SK-N-SH treated with all-trans-retinoic acid at 6 μM for 48 hours (cell line): ENCODE data around the gene CCKAR.

Experiments
- ATAC-seq: fragments of 200-7000 bp; cut with Tn5 transposase; 3 replicates; pipeline ENCODE4 v1.9.1; 2020; ENCODE audit warnings: mild to moderate bottlenecking, moderate library complexity
- BACH2 ChIP-seq: fragments of 250-450 bp; sonication (Bioruptor Pico); IDR thresholded peaks from 2 replicates; pipeline ENCODE4 v1.9.0; 2021; ENCODE audit warnings: mild to moderate bottlenecking, borderline replicate concordance
- CSDC2 ChIP-seq: fragments of 250-450 bp; sonication (Bioruptor Pico); IDR thresholded peaks from 2 replicates; pipeline ENCODE4 v1.5.0; 2020; ENCODE audit warnings: mild to moderate bottlenecking, moderate library complexity
- GLIS3 ChIP-seq: fragments of 250-450 bp; sonication (Bioruptor Pico); IDR thresholded peaks from 2 replicates; pipeline ENCODE4 v1.5.0; 2020; ENCODE audit warnings: mild to moderate bottlenecking, moderate library complexity
- ISL1 ChIP-seq: fragments of 250-450 bp; sonication (Bioruptor Pico); IDR thresholded peaks from 2 replicates; pipeline ENCODE4 v2.1.2; 2022; ENCODE audit warnings: mild to moderate bottlenecking, moderate library complexity
- PPARA ChIP-seq: fragments of 250-450 bp; sonication (Bioruptor Pico); IDR thresholded peaks from 2 replicates; pipeline ENCODE4 v1.5.0; 2020; ENCODE audit warnings: mild to moderate bottlenecking, borderline replicate concordance
- SNAI2 ChIP-seq: fragments of 250-450 bp; sonication (Bioruptor Pico); IDR thresholded peaks from 2 replicates; pipeline ENCODE4 v1.5.0; 2020; ENCODE audit warnings: mild to moderate bottlenecking, moderate library complexity
- TCF4 ChIP-seq: fragments of 250-450 bp; sonication (Bioruptor Pico); IDR thresholded peaks from 2 replicates; pipeline ENCODE4 v1.8.0; 2021; ENCODE audit warnings: mild to moderate bottlenecking, moderate library complexity, borderline replicate concordance
- TOX ChIP-seq: fragments of 250-450 bp; sonication (Bioruptor Pico); IDR thresholded peaks from 2 replicates; pipeline ENCODE4 v1.8.0; 2021; ENCODE audit warnings: mild to moderate bottlenecking, moderate library complexity, borderline replicate concordance
- ZC3H10 ChIP-seq: fragments of 250-450 bp; sonication (Bioruptor Pico); IDR thresholded peaks from 2 replicates; pipeline ENCODE4 v1.5.1; 2021; ENCODE audit warnings: mild to moderate bottlenecking, moderate library complexity
- ZNF565 ChIP-seq: fragments of 450-650 bp; formaldehyde crosslinking; conservative IDR thresholded peaks from 2 replicates; pipeline ENCODE4 v1.5.0; 2020; ENCODE audit warnings: low read depth, mild to moderate bottlenecking, moderate library complexity
- ZNF70 ChIP-seq: fragments of 450-650 bp; formaldehyde crosslinking; IDR thresholded peaks from 2 replicates; pipeline ENCODE4 v1.5.0; 2020; ENCODE audit warnings: mild to moderate bottlenecking, moderate library complexity
- ZNF8 ChIP-seq: fragments of 450-650 bp; formaldehyde crosslinking; IDR thresholded peaks from 2 replicates; pipeline ENCODE4 v1.5.0; 2020; ENCODE audit warnings: mild to moderate bottlenecking, moderate library complexity
- TF ChIP-seq, protein P1 (sequence below): fragments of 250-450 bp; sonication (Bioruptor Pico); IDR thresholded peaks from 2 replicates; pipeline ENCODE4 v1.8.0; 2020; ENCODE audit warnings: mild to moderate bottlenecking, moderate library complexity, borderline replicate concordance
- TF ChIP-seq, protein P2 (sequence below): fragments of 250-450 bp; sonication (Bioruptor Pico); IDR thresholded peaks from 2 replicates; pipeline ENCODE4 v1.5.0; 2020; ENCODE audit warnings: mild to moderate bottlenecking, moderate library complexity
- TF ChIP-seq, protein P3 (sequence below): fragments of 250-450 bp; sonication (Bioruptor Pico); IDR thresholded peaks from 2 replicates; pipeline ENCODE4 v1.5.1; 2021; ENCODE audit warnings: mild to moderate bottlenecking, moderate library complexity
- TF ChIP-seq, protein P4 (sequence below): fragments of 250-450 bp; sonication (Bioruptor Pico); IDR thresholded peaks from 2 replicates; pipeline ENCODE4 v1.8.0; 2021; ENCODE audit warnings: low read depth, mild to moderate bottlenecking, moderate library complexity, borderline replicate concordance
- TF ChIP-seq, protein P5 (sequence below): fragments of 250-450 bp; sonication (Bioruptor Pico); IDR thresholded peaks from 2 replicates; pipeline ENCODE4 v1.5.1; 2020; ENCODE audit warnings: low read depth, mild to moderate bottlenecking, moderate library complexity

Gene CCKAR

DNA sequence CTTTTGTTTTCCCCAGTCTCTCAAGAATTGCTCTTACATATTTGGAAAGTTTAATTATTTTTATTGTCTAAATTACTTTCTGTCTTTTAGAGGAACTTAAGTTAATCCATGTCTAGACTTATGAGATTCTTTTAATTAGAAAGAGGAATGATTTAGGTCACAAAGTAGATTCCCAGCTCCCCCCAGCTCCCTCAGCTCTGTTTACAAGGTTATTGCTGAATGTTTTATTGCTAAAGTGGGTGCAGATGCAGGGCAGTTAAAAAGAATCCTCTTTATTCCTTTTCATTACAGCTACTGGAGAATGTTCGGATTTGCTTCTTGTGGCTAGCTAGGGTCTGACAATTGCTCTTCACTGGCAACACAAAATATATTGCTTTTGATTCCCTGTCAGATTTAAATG lies 33.7 kb upstream of the CCKAR start:
- ATAC-seq = no peak
- TF ChIP-seq, protein P1, sequence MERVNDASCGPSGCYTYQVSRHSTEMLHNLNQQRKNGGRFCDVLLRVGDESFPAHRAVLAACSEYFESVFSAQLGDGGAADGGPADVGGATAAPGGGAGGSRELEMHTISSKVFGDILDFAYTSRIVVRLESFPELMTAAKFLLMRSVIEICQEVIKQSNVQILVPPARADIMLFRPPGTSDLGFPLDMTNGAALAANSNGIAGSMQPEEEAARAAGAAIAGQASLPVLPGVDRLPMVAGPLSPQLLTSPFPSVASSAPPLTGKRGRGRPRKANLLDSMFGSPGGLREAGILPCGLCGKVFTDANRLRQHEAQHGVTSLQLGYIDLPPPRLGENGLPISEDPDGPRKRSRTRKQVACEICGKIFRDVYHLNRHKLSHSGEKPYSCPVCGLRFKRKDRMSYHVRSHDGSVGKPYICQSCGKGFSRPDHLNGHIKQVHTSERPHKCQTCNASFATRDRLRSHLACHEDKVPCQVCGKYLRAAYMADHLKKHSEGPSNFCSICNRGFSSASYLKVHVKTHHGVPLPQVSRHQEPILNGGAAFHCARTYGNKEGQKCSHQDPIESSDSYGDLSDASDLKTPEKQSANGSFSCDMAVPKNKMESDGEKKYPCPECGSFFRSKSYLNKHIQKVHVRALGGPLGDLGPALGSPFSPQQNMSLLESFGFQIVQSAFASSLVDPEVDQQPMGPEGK (CRISPR knock-in tag) = no peak
- peak; percentile 57; the same call in 1 of the 2 replicates for TF ChIP-seq ZC3H10 (CRISPR knock-in tag)

DNA sequence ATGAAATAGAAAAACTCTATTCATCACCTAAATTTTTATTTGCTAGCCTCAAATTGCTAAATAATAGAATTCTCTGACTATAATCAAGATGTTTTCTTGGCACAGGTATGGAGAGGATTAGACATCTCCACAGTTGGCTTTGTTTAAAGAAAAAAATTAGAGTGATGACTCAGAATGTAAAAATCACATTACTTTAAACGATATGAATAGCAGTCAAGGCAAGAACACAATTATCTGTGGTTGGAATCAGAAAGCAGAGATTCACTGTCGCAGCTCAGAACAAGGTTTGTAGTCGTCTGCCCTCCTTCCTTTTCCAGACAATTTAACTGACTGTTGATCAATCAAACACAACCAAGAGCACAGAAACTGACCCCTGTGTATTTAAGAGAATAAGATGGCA lies 32.2 kb upstream of the CCKAR start:
- peak; percentile 88 for ATAC-seq

DNA sequence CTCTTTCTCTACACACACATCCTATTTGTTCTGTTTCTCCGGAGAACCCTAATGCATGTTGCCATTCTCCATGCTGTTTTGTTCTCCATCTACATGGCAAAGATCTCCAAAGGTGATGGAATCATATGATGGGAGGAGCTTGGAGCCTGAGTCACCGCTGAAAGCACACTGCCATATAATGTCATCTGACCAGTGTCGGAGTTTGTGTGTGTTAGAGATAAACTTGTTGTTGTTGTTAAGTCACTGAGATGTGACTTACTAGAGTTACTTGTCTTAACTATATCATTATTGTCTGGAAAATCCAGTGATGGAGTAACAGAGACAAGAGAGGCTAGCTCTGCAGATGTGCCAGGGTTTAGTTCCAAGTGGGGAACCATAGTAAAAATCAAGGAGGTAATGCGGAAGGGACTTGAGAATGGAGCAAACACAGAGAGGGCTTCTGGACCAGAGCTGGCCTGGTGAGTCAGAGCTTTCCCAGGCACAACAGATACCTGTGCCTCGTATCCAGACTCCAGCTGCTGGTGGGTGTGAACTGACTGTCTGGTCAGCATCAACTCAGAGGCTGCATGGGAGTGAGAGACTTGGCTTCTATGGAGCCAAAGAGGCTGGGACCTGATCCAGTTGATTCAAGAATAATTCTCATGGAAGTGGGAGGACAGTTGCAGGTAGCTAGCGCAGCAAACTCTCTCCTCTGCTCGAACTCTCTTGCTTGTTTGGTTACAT lies 30.6 kb upstream of the CCKAR start:
- peak; percentile 29; the same call in 1 of the 3 replicates for ATAC-seq
- TF ChIP-seq, protein P2, sequence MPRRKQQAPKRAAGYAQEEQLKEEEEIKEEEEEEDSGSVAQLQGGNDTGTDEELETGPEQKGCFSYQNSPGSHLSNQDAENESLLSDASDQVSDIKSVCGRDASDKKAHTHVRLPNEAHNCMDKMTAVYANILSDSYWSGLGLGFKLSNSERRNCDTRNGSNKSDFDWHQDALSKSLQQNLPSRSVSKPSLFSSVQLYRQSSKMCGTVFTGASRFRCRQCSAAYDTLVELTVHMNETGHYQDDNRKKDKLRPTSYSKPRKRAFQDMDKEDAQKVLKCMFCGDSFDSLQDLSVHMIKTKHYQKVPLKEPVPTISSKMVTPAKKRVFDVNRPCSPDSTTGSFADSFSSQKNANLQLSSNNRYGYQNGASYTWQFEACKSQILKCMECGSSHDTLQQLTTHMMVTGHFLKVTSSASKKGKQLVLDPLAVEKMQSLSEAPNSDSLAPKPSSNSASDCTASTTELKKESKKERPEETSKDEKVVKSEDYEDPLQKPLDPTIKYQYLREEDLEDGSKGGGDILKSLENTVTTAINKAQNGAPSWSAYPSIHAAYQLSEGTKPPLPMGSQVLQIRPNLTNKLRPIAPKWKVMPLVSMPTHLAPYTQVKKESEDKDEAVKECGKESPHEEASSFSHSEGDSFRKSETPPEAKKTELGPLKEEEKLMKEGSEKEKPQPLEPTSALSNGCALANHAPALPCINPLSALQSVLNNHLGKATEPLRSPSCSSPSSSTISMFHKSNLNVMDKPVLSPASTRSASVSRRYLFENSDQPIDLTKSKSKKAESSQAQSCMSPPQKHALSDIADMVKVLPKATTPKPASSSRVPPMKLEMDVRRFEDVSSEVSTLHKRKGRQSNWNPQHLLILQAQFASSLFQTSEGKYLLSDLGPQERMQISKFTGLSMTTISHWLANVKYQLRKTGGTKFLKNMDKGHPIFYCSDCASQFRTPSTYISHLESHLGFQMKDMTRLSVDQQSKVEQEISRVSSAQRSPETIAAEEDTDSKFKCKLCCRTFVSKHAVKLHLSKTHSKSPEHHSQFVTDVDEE = no peak
- no peak for TF ChIP-seq ZNF8 (CRISPR knock-in tag)
- TF ChIP-seq CSDC2 (CRISPR knock-in tag) = no peak
- no peak for TF ChIP-seq PPARA (CRISPR knock-in tag)
- no peak for TF ChIP-seq GLIS3 (CRISPR knock-in tag)
- TF ChIP-seq ZC3H10 (CRISPR knock-in tag) = no peak
- TF ChIP-seq ZNF565 = no peak
- no peak for TF ChIP-seq BACH2 (CRISPR knock-in tag)
- TF ChIP-seq, protein P1 (CRISPR knock-in tag) = no peak
- no peak for TF ChIP-seq ISL1 (CRISPR knock-in tag)
- TF ChIP-seq, protein P3, sequence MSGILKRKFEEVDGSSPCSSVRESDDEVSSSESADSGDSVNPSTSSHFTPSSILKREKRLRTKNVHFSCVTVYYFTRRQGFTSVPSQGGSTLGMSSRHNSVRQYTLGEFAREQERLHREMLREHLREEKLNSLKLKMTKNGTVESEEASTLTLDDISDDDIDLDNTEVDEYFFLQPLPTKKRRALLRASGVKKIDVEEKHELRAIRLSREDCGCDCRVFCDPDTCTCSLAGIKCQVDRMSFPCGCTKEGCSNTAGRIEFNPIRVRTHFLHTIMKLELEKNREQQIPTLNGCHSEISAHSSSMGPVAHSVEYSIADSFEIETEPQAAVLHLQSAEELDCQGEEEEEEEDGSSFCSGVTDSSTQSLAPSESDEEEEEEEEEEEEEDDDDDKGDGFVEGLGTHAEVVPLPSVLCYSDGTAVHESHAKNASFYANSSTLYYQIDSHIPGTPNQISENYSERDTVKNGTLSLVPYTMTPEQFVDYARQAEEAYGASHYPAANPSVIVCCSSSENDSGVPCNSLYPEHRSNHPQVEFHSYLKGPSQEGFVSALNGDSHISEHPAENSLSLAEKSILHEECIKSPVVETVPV (CRISPR knock-in tag) = no peak

More for the DNA sequence above, 32.2 kb upstream of the CCKAR start:
- TF ChIP-seq ZNF70 (CRISPR knock-in tag) (no peak), TCF4 (CRISPR knock-in tag) (no peak), TOX (CRISPR knock-in tag) (no peak), ISL1 (CRISPR knock-in tag) (peak; percentile 90), ZNF565 (no peak), SNAI2 (CRISPR knock-in tag) (no peak), GLIS3 (CRISPR knock-in tag) (no peak), PPARA (CRISPR knock-in tag) (no peak)
- TF ChIP-seq, protein P3 (CRISPR knock-in tag) = no peak
- TF ChIP-seq, protein P4, sequence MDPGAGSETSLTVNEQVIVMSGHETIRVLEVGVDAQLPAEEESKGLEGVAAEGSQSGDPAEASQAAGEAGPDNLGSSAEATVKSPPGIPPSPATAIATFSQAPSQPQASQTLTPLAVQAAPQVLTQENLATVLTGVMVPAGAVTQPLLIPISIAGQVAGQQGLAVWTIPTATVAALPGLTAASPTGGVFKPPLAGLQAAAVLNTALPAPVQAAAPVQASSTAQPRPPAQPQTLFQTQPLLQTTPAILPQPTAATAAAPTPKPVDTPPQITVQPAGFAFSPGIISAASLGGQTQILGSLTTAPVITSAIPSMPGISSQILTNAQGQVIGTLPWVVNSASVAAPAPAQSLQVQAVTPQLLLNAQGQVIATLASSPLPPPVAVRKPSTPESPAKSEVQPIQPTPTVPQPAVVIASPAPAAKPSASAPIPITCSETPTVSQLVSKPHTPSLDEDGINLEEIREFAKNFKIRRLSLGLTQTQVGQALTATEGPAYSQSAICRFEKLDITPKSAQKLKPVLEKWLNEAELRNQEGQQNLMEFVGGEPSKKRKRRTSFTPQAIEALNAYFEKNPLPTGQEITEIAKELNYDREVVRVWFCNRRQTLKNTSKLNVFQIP (CRISPR knock-in tag) = no peak
- TF ChIP-seq, protein P1 (CRISPR knock-in tag) = 0 out of 2 replicates have a peak, but pooled peaks have one; percentile 19
- TF ChIP-seq, protein P5, sequence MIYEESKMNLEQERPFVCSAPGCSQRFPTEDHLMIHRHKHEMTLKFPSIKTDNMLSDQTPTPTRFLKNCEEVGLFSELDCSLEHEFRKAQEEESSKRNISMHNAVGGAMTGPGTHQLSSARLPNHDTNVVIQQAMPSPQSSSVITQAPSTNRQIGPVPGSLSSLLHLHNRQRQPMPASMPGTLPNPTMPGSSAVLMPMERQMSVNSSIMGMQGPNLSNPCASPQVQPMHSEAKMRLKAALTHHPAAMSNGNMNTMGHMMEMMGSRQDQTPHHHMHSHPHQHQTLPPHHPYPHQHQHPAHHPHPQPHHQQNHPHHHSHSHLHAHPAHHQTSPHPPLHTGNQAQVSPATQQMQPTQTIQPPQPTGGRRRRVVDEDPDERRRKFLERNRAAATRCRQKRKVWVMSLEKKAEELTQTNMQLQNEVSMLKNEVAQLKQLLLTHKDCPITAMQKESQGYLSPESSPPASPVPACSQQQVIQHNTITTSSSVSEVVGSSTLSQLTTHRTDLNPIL (CRISPR knock-in tag) = no peak
- TF ChIP-seq, all 23 proteins: peak for 2
